BLaER1 treated with 17β-estradiol and CSF1 and Interleukin-3, amounts not matched to agents 10 nM and 100 nM (cell line): ENCODE measurements around the gene RNF130.

Experiments
- H3K27ac ChIP-seq, 11 experiments: shearing (Covaris generic); formaldehyde crosslinking; 2 replicates each; pipeline ENCODE4 v1.8.1; 2022
- H3K27me3 ChIP-seq, 11 experiments: shearing (Covaris generic); formaldehyde crosslinking; 2 replicates each; pipeline ENCODE4 v1.8.1; 2022
- H3K36me3 ChIP-seq, 11 experiments: shearing (Covaris generic); formaldehyde crosslinking; 2 replicates each; pipeline ENCODE4 v1.8.1; 2022
- H3K4me1 ChIP-seq, 10 experiments: shearing (Covaris generic); formaldehyde crosslinking; 2 replicates each; pipeline ENCODE4 v1.8.1; 2022
- H3K4me2 ChIP-seq, 11 experiments: shearing (Covaris generic); formaldehyde crosslinking; 2 replicates each; pipeline ENCODE4 v1.8.1; 2022
- H3K4me3 ChIP-seq, 10 experiments: shearing (Covaris generic); formaldehyde crosslinking; 2 replicates each; pipeline ENCODE4 v1.8.1; 2022
- H3K9ac ChIP-seq, 11 experiments: shearing (Covaris generic); formaldehyde crosslinking; 2 replicates each; pipeline ENCODE4 v1.8.1; 2022
- H3K9me3 ChIP-seq, 11 experiments: shearing (Covaris generic); formaldehyde crosslinking; replicated peaks in 1 of 11; 2 replicates each; pipeline ENCODE4 v1.8.1; 2022
- H4K20me1 ChIP-seq, 11 experiments: shearing (Covaris generic); formaldehyde crosslinking; 2 replicates each; pipeline ENCODE4 v1.8.1; 2022
- Cebpa-rat ChIP-seq, 11 experiments: shearing (Covaris generic); IDR thresholded peaks; 2 replicates each; pipeline ENCODE4 v1.8.1; 2022

Gene RNF130

GRCh38 chr5:179905161-179905560 is 166.4 kb downstream of the RNF130 start:
- Histone ChIP-seq H3K4me1 (peaks cover 29 to 39% (median 35%) of the 10 kb centered on the region in 10 experiments), H3K4me3 (0 out of 20 replicates have a peak overlapping the region, but pooled peaks of 1 of the 10 experiments have one; percentile 87), H3K4me2 (peak overlapping the region; percentile 89 to 99 (median 98); a peak in 20 of 22 replicates), H4K20me1 (peaks cover 38 to 70% (median 60%) of the 10 kb centered on the region in 11 experiments; a peak in 20 of 22 replicates), H3K9me3 (no peaks in the 10 kb centered on the region), H3K9ac (peak overlapping the region in 3 of 11 experiments; percentile 40 to 91 (median 88); a peak in 5 of 22 replicates), H3K36me3 (peaks cover 46 to 56% (median 52%) of the 10 kb centered on the region in 11 experiments), H3K27me3 (no peaks in the 10 kb centered on the region), H3K27ac (peak overlapping the region in 6 of 11 experiments; percentile 9 to 50 (median 20); a peak in 9 of 22 replicates)
- no peak for TF ChIP-seq Cebpa-rat (IDR thresholded peaks at IDR 0.05)
